Mesendoderm (in vitro differentiated cells): ENCODE results near the gene CD63.

Experiments
- DNase-seq: peaks from one replicate; pipeline ENCODE4 v3.0.0; 2013
- H2AK5ac ChIP-seq: 2 replicates; pipeline ENCODE4 v1.6.1; 2013; ENCODE audit warnings: low read length, inconsistent platforms
- H2BK120ac ChIP-seq: 2 replicates; pipeline ENCODE4 v1.6.1; 2013; ENCODE audit warnings: low read depth, mild to moderate bottlenecking, low read length, moderate library complexity, mixed read lengths
- H2BK15ac ChIP-seq: replicated peaks from 2 replicates; pipeline ENCODE4 v1.6.1; 2013; ENCODE audit warnings: low read depth, mild to moderate bottlenecking, moderate library complexity
- H2BK5ac ChIP-seq: 2 replicates; pipeline ENCODE4 v1.6.1; 2013; ENCODE audit warnings: low read length, inconsistent platforms
- H3K18ac ChIP-seq: 2 replicates; pipeline ENCODE4 v1.6.1; 2013; ENCODE audit warnings: mild to moderate bottlenecking, low read length, mixed read lengths
- H3K23ac ChIP-seq: one replicate; pipeline ENCODE4 v1.6.1; 2013; ENCODE audit warnings: low read length
- H3K27ac ChIP-seq: 2 replicates; pipeline ENCODE4 v1.5.1; 2013; ENCODE audit warnings: low read depth, mild to moderate bottlenecking, inconsistent platforms, low read length, moderate library complexity
- H3K27me3 ChIP-seq: 2 replicates; pipeline ENCODE4 v1.6.1; 2013; ENCODE audit warnings: low read length, control low read depth, mild to moderate bottlenecking, inconsistent platforms; ENCODE audit not compliant: insufficient read depth, poor library complexity
- H3K36me3 ChIP-seq: 2 replicates; pipeline ENCODE4 v1.6.1; 2013; ENCODE audit warnings: low read length, inconsistent platforms; ENCODE audit not compliant: control insufficient read depth, insufficient read depth
- H3K4ac ChIP-seq: one replicate; pipeline ENCODE4 v1.6.1; 2013; ENCODE audit warnings: low read depth, mild to moderate bottlenecking, low read length, moderate library complexity
- H3K4me1 ChIP-seq: 2 replicates; pipeline ENCODE4 v1.6.1; 2013; ENCODE audit warnings: low read depth, low read length, inconsistent platforms; ENCODE audit not compliant: control insufficient read depth
- H3K4me2 ChIP-seq: 2 replicates; pipeline ENCODE4 v1.6.1; 2013; ENCODE audit warnings: low read length
- H3K4me3 ChIP-seq: 2 replicates; pipeline ENCODE4 v1.5.1; 2013; ENCODE audit warnings: mild to moderate bottlenecking, low read length
- H3K56ac ChIP-seq: one replicate; pipeline ENCODE4 v1.6.1; 2013; ENCODE audit warnings: low read length
- H3K79me1 ChIP-seq: 2 replicates; pipeline ENCODE4 v1.6.1; 2013; ENCODE audit warnings: low read length, inconsistent platforms
- H3K79me2 ChIP-seq: 2 replicates; pipeline ENCODE4 v1.6.1; 2013; ENCODE audit warnings: mild to moderate bottlenecking, low read length; ENCODE audit not compliant: control insufficient read depth, insufficient read depth
- H3K9ac ChIP-seq: 2 replicates; pipeline ENCODE4 v1.6.1; 2013; ENCODE audit warnings: low read length, inconsistent platforms
- H4K5ac ChIP-seq: one replicate; pipeline ENCODE4 v1.6.1; 2013; ENCODE audit warnings: low read length
- H4K8ac ChIP-seq: one replicate; pipeline ENCODE4 v1.6.1; 2013; ENCODE audit warnings: low read depth, mild to moderate bottlenecking, control low read depth, low read length, moderate library complexity
- WGBS: extraction: QIAGEN DNeasy Blood & Tissue Kit; methylation state at CpG from one replicate; pipeline ENCODE4 v1.1.7; 2013; ENCODE audit warnings: low lambda C conversion rate, missing lambda C conversion rate; ENCODE audit not compliant: insufficient coverage; ENCODE audit errors: extremely low coverage; 5-methylcytosine and 5-hydroxymethylcytosine counted together

Gene CD63

GRCh38 chr12:55702861-55703260 lies 25.9 kb downstream of the CD63 start:
- no peak overlapping the region for H3K56ac ChIP-seq
- H3K18ac ChIP-seq: no peak overlapping the region
- H3K79me2 ChIP-seq: no peaks in the 10 kb centered on the region
- no peak overlapping the region for H3K4ac ChIP-seq
- no peak overlapping the region for H4K5ac ChIP-seq
- H3K79me1 ChIP-seq: peaks cover 2% of the 10 kb centered on the region
- no peak overlapping the region for H3K27ac ChIP-seq
- H2BK5ac ChIP-seq: no peak overlapping the region
- no peak for DNase-seq
- no peak overlapping the region for H4K8ac ChIP-seq
- no peak overlapping the region for H2AK5ac ChIP-seq
- H3K4me3 ChIP-seq: no peak overlapping the region
- no peak overlapping the region for H3K23ac ChIP-seq
- H3K9ac ChIP-seq: no peak overlapping the region
- H2BK120ac ChIP-seq: no peak overlapping the region
- H3K36me3 ChIP-seq: no peaks in the 10 kb centered on the region
- H2BK15ac ChIP-seq: no peak overlapping the region
- H3K4me2 ChIP-seq: no peak overlapping the region
- WGBS: no CpG with 5 or more reads among the region's 8 CpGs
- H3K4me1 ChIP-seq: peaks cover 1% of the 10 kb centered on the region
- no peaks in the 10 kb centered on the region for H3K27me3 ChIP-seq

- no peak overlapping the region for H3K23ac ChIP-seq
- no peak overlapping the region for H3K27ac ChIP-seq
- H3K36me3 ChIP-seq: no peaks in the 10 kb centered on the region
- no peaks in the 10 kb centered on the region for H3K4me1 ChIP-seq
- no peak overlapping the region for H4K5ac ChIP-seq
- no peak overlapping the region for H3K18ac ChIP-seq
- no peak overlapping the region for H3K9ac ChIP-seq
- no peak overlapping the region for H2BK5ac ChIP-seq
- H2AK5ac ChIP-seq: no peak overlapping the region
- no peak overlapping the region for H2BK15ac ChIP-seq
- H3K79me2 ChIP-seq: no peaks in the 10 kb centered on the region
- peaks cover 2% of the 10 kb centered on the region for H3K79me1 ChIP-seq
- H3K56ac ChIP-seq: no peak overlapping the region
- no peak overlapping the region for H3K4me2 ChIP-seq
- H3K4ac ChIP-seq: no peak overlapping the region
- no peak overlapping the region for H2BK120ac ChIP-seq
- DNase-seq: no peak
- H3K27me3 ChIP-seq: no peaks in the 10 kb centered on the region
- no peak overlapping the region for H3K4me3 ChIP-seq
- no peak overlapping the region for H4K8ac ChIP-seq
- whole genome bisulfite sequencing: no CpG with 5 or more reads among the region's 21 CpGs
These were observed 28.4 kb downstream of the CD63 start for GRCh38 chr12:55700255-55701018.

GRCh38 chr12:55699471-55700055 lies 29.2 kb downstream of the CD63 start:
- no peaks in the 10 kb centered on the region for H3K36me3 ChIP-seq
- H3K18ac ChIP-seq: no peak overlapping the region
- H3K79me1 ChIP-seq: peaks cover 2% of the 10 kb centered on the region
- H4K5ac ChIP-seq: no peak overlapping the region
- no peak overlapping the region for H3K4me3 ChIP-seq
- no peak overlapping the region for H3K27ac ChIP-seq
- H4K8ac ChIP-seq: no peak overlapping the region
- no peak overlapping the region for H3K23ac ChIP-seq
- H3K9ac ChIP-seq: no peak overlapping the region
- H2BK120ac ChIP-seq: no peak overlapping the region
- H3K4me2 ChIP-seq: no peak overlapping the region
- no peak overlapping the region for H3K56ac ChIP-seq
- no peak overlapping the region for H3K4ac ChIP-seq
- no peak for DNase-seq
- H2BK15ac ChIP-seq: no peak overlapping the region
- no peaks in the 10 kb centered on the region for H3K79me2 ChIP-seq
- no CpG with 5 or more reads among the region's 5 CpGs for WGBS
- H2AK5ac ChIP-seq: no peak overlapping the region
- no peak overlapping the region for H2BK5ac ChIP-seq
- H3K27me3 ChIP-seq: no peaks in the 10 kb centered on the region
- no peaks in the 10 kb centered on the region for H3K4me1 ChIP-seq

- no peaks in the 10 kb centered on the region for H3K79me2 ChIP-seq
- no peak overlapping the region for H2BK15ac ChIP-seq
- H3K79me1 ChIP-seq: peaks cover 2% of the 10 kb centered on the region
- no peak overlapping the region for H3K4me2 ChIP-seq
- no peak overlapping the region for H3K27ac ChIP-seq
- WGBS: no CpG with 5 or more reads among the region's 1 CpG
- H3K36me3 ChIP-seq: no peaks in the 10 kb centered on the region
- H4K5ac ChIP-seq: no peak overlapping the region
- H2BK120ac ChIP-seq: no peak overlapping the region
- H3K27me3 ChIP-seq: no peaks in the 10 kb centered on the region
- no peak overlapping the region for H3K9ac ChIP-seq
- H4K8ac ChIP-seq: no peak overlapping the region
- no peak for DNase-seq
- H2AK5ac ChIP-seq: no peak overlapping the region
- H3K4me3 ChIP-seq: no peak overlapping the region
- no peaks in the 10 kb centered on the region for H3K4me1 ChIP-seq
- H3K4ac ChIP-seq: no peak overlapping the region
- H3K18ac ChIP-seq: no peak overlapping the region
- no peak overlapping the region for H3K23ac ChIP-seq
- H2BK5ac ChIP-seq: no peak overlapping the region
- H3K56ac ChIP-seq: no peak overlapping the region
These were observed 29.8 kb downstream of the CD63 start for GRCh38 chr12:55698965-55699364.

GRCh38 chr12:55698241-55698955 lies 30.4 kb downstream of the CD63 start:
- Histone ChIP-seq H3K79me1 (peaks cover 2% of the 10 kb centered on the region), H2BK120ac (no peak overlapping the region), H3K18ac (no peak overlapping the region), H4K8ac (no peak overlapping the region), H2BK5ac (no peak overlapping the region), H3K79me2 (no peaks in the 10 kb centered on the region), H3K36me3 (no peaks in the 10 kb centered on the region), H3K4me2 (no peak overlapping the region), H3K27ac (no peak overlapping the region), H3K27me3 (no peaks in the 10 kb centered on the region), H2AK5ac (no peak overlapping the region), H3K23ac (no peak overlapping the region), H3K4me1 (no peaks in the 10 kb centered on the region), H4K5ac (no peak overlapping the region), H2BK15ac (no peak overlapping the region), H3K4me3 (no peak overlapping the region), H3K56ac (no peak overlapping the region), H3K9ac (no peak overlapping the region), H3K4ac (no peak overlapping the region)
- no peak for DNase-seq
- WGBS: no CpG with 5 or more reads among the region's 16 CpGs
